NK-92 (cell line): ENCODE measurements around the gene BMI1.
"Not testable (repeated sequence)": the region's sequence is repeated elsewhere in the genome, so short reads cannot be mapped to it uniquely, and the experiment has no call there.

ENCODE experiments used
- DNase-seq: peaks from one replicate; lab custom pipeline; 2025; ENCODE audit not compliant: unreplicated experiment; lab: John Stamatoyannopoulos, UW

The BMI1 gene

GRCh38 chr10:22320591-22321155 lies at the start of gene BMI1:
BMI1 (plus strand) TSS chr10:22321099; CDS start chr10:22326450, 5,351 bp downstream.
- no peak for DNase-seq

GRCh38 chr10:22271786-22272185 lies 49.1 kb upstream of the BMI1 start:
- DNase-seq, result no peak

GRCh38 chr10:22278441-22278782 lies 42.5 kb upstream of the BMI1 start:
- no peak for DNase-seq

GRCh38 chr10:22280078-22280477 lies 40.8 kb upstream of the BMI1 start:
- no peak for DNase-seq

GRCh38 chr10:22285130-22285529 lies 35.8 kb upstream of the BMI1 start:
- no peak for DNase-seq

GRCh38 chr10:22293747-22294404 lies 27.0 kb upstream of the BMI1 start:
- no peak for DNase-seq

- no peak for DNase-seq
Observed at GRCh38 chr10:22294694-22295093, 26.2 kb upstream of the BMI1 start.

- DNase-seq, result no peak
Observed at GRCh38 chr10:22301193-22301592, 19.7 kb upstream of the BMI1 start.

GRCh38 chr10:22303461-22303860 lies 17.4 kb upstream of the BMI1 start:
- DNase-seq, result no peak

GRCh38 chr10:22305721-22306120 lies 15.2 kb upstream of the BMI1 start:
- no peak for DNase-seq

GRCh38 chr10:22308390-22308789 lies 12.5 kb upstream of the BMI1 start:
- no peak for DNase-seq

GRCh38 chr10:22309180-22310000 lies 11.5 kb upstream of the BMI1 start:
- DNase-seq, result no peak

- not testable (repeated sequence) for DNase-seq
Observed at GRCh38 chr10:22310012-22310411, 10.9 kb upstream of the BMI1 start.

GRCh38 chr10:22310928-22311327 lies 10.0 kb upstream of the BMI1 start:
- no peak for DNase-seq

GRCh38 chr10:22314852-22315251 lies 6.0 kb upstream of the BMI1 start:
- no peak for DNase-seq

GRCh38 chr10:22315455-22316285 lies 5.2 kb upstream of the BMI1 start:
- DNase-seq, result no peak

GRCh38 chr10:22316286-22317075 lies 4.4 kb upstream of the BMI1 start, which contains the start of gene COMMD3:
COMMD3 (plus strand) TSS chr10:22316388; CDS start chr10:22316418, 30 bp downstream.
- no peak for DNase-seq

GRCh38 chr10:22317076-22317370 lies 3.9 kb upstream of the BMI1 start:
- no peak for DNase-seq

GRCh38 chr10:22317771-22318565 lies 2.9 kb upstream of the BMI1 start:
- no peak for DNase-seq

- no peak for DNase-seq
Observed at GRCh38 chr10:22318772-22319171, 2.1 kb upstream of the BMI1 start.
